ENCODE results near the gene GNG8. TPM values are rescaled to one million over a fixed set of nuclear protein-coding genes. Genes with fewer than 3 reads are reported as not detected.

The GNG8 gene
- total and polyA plus RNA-seq, 9 of the 15 experiments (the other 6 are each of a cell fraction or from before 2014, with no cell fraction given): 1.3 TPM; not detected in 8

- in situ Hi-C loops (cut with MboI) (loop anchor here (5.0 kb wide), 1 partner anchor 133 kb away; no protein-coding TSS in a partner anchor), intact Hi-C loops (cut with micrococcal nuclease) (no loop called here)
- no peak overlapping the region for H3K4me3 ChIP-seq
- H2AFZ ChIP-seq (ENCODE audit: low read depth, low read length): no peak overlapping the region
- FAIRE-seq (no peak), DNase-seq (ENCODE audit: extremely low read depth in 1 of 4, low spot score in 3 of 4) (no peak), ATAC-seq (no peak)
- no TSS peak for BruUV-seq (replicated peaks)
- no peaks in the 10 kb centered on the region for H3K9me3 ChIP-seq (replicated peaks; ENCODE audit: control insufficient read depth, insufficient read depth, low read depth, low read length)
- no peaks in the 10 kb centered on the region for H4K20me1 ChIP-seq (replicated peaks; ENCODE audit: control insufficient read depth, insufficient read depth, low read length)
- H3K4me2 ChIP-seq (ENCODE audit: insufficient read depth, low read length): no peak overlapping the region
- no peaks in the 10 kb centered on the region for H3K9me1 ChIP-seq (ENCODE audit: control insufficient read depth, insufficient read depth, low read length)
- H3K27me3 ChIP-seq (ENCODE audit: control insufficient read depth in 2 of 2, insufficient read depth in 2 of 2, low read length in 2 of 2): no peaks in the 10 kb centered on the region
- ChIA-PET POLR2A (interaction anchor here (0.9 kb wide), 1 partner anchor 72 kb away, joined by 4 read pairs; no protein-coding TSS in a partner anchor), CTCF (ENCODE audit: low intra/inter-chr PET ratio) (no interaction called here)
- no peak overlapping the region for H3K27ac ChIP-seq (ENCODE audit: extremely low read depth, low read depth, low read length)
- H3K4me1 ChIP-seq (replicated peaks in 1 of 2; ENCODE audit: control insufficient read depth in 2 of 2, insufficient read depth in 2 of 2, low read length in 2 of 2): peaks cover 13 to 15% of the 10 kb centered on the region in 2 experiments
- no peak overlapping the region for H3K9ac ChIP-seq (ENCODE audit: insufficient read depth in 1 of 2, low read depth in 2 of 2, low read length in 2 of 2)
- H3K36me3 ChIP-seq (ENCODE audit: control insufficient read depth, insufficient read depth, low read length): no peaks in the 10 kb centered on the region
- WGBS (ENCODE audit: insufficient coverage, low coverage, missing lambda C conversion rate): 36% methylated on average over 7 of the region's 8 CpGs
- no peaks in the 10 kb centered on the region for H3K79me2 ChIP-seq (ENCODE audit: control insufficient read depth, insufficient read depth, low read length)
- TF ChIP-seq ATF6 (CRISPR knock-in tag; IDR thresholded peaks at IDR 0.05) (no peak), HOXB6 (CRISPR knock-in tag; IDR thresholded peaks at IDR 0.05; ENCODE audit: borderline replicate concordance) (no peak), CTBP1 (IDR thresholded peaks at IDR 0.05; ENCODE audit: borderline replicate concordance) (no peak), FOSL1 (tag; conservative IDR thresholded peaks at IDR 0.05) (no peak), ATF2 (CRISPR knock-in tag; IDR thresholded peaks at IDR 0.05) (no peak), XRCC4 (IDR thresholded peaks at IDR 0.05; ENCODE audit: extremely low read depth, insufficient read depth, insufficient read length) (no peak), TRIM25 (IDR thresholded peaks at IDR 0.05; ENCODE audit: borderline replicate concordance) (no peak), FOS (IDR thresholded peaks at IDR 0.05; ENCODE audit: extremely low read depth, insufficient read length) (no peak), RERE (CRISPR knock-in tag; IDR thresholded peaks at IDR 0.05; ENCODE audit: borderline replicate concordance) (no peak), ZKSCAN8 (CRISPR knock-in tag; IDR thresholded peaks at IDR 0.05) (no peak)
- TF ChIP-seq, protein P1, sequence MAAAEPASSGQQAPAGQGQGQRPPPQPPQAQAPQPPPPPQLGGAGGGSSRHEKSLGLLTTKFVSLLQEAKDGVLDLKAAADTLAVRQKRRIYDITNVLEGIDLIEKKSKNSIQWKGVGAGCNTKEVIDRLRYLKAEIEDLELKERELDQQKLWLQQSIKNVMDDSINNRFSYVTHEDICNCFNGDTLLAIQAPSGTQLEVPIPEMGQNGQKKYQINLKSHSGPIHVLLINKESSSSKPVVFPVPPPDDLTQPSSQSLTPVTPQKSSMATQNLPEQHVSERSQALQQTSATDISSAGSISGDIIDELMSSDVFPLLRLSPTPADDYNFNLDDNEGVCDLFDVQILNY (CRISPR knock-in tag; IDR thresholded peaks at IDR 0.05): no peak
These were observed 29.1 kb upstream of the GNG8 start for GRCh38 chr19:46665072-46665471.

Measured in K562 (cell line).